OCI-LY7 (cell line): Measurements from ENCODE around the gene AKAP13. TPM values are rescaled to one million over a fixed set of nuclear protein-coding genes. Genes with fewer than 3 reads are reported as not detected.

Source experiments
- BruUV-seq: library from RNA; stranded (reverse); fragments of 400-500 nt; replicated peaks from 2 replicates; lab custom pipeline; 2021; lab: Mats Ljungman, UMichigan
- CTCF ChIA-PET: fragments of 300-600 bp; sonication (Branson Sonifier 250); formaldehyde crosslinking; loops from one replicate; lab custom pipeline; 2022; ENCODE audit warnings: antibody characterized with exemption; ENCODE audit not compliant: unreplicated experiment; lab: Charles Lee
- POLR2A ChIA-PET: fragments of 300-600 bp; sonication (Branson Sonifier 250); formaldehyde crosslinking; loops from one replicate; lab custom pipeline; 2022; ENCODE audit warnings: antibody characterized with exemption; lab: Charles Lee
- DNase-seq: peaks from one replicate; pipeline ENCODE4 v3.0.0-alpha.2; 2015; ENCODE audit warnings: low spot score
- H2AFZ ChIP-seq: fragments of 200-600 bp; sonication (generic), shearing (Covaris generic); 2 replicates; pipeline ENCODE4 v1.6.1; 2014; ENCODE audit warnings: mild to moderate bottlenecking, antibody characterized with exemption, low read length, moderate library complexity
- H3K27ac ChIP-seq: fragments of 200-600 bp; sonication (generic); 2 replicates; pipeline ENCODE4 v1.5.1; 2014; ENCODE audit warnings: mixed run types, low read depth, mild to moderate bottlenecking, moderate library complexity, low read length, inconsistent platforms; ENCODE audit not compliant: poor library complexity, severe bottlenecking
- H3K36me3 ChIP-seq: fragments of 200-600 bp; sonication (generic); 2 replicates; pipeline ENCODE4 v1.6.1; 2014; ENCODE audit warnings: mild to moderate bottlenecking, antibody characterized with exemption, low read length, moderate library complexity, mixed read lengths; ENCODE audit not compliant: insufficient read depth
- H3K4me1 ChIP-seq: fragments of 200-600 bp; sonication (generic); 2 replicates; pipeline ENCODE4 v1.5.1; 2014; ENCODE audit warnings: mild to moderate bottlenecking, low read length; ENCODE audit not compliant: insufficient read depth, poor library complexity, severe bottlenecking
- H3K4me2 ChIP-seq: fragments of 200-600 bp; sonication (generic); 2 replicates; pipeline ENCODE4 v1.6.1; 2014; ENCODE audit warnings: mild to moderate bottlenecking, low read length
- H3K4me3 ChIP-seq: fragments of 200-600 bp; sonication (generic); 2 replicates; pipeline ENCODE4 v1.5.1; 2014; ENCODE audit warnings: mild to moderate bottlenecking, low read depth, low read length; ENCODE audit not compliant: poor library complexity, severe bottlenecking
- H3K79me2 ChIP-seq: fragments of 200-600 bp; sonication (generic); 2 replicates; pipeline ENCODE4 v1.6.1; 2016; ENCODE audit warnings: low read depth, mild to moderate bottlenecking, low read length, moderate library complexity, mixed read lengths; ENCODE audit not compliant: insufficient read depth
- H3K9me2 ChIP-seq: fragments of 200-600 bp; sonication (generic); 2 replicates; pipeline ENCODE4 v1.6.1; 2016; ENCODE audit warnings: mild to moderate bottlenecking, low read length, mixed read lengths; ENCODE audit not compliant: insufficient read depth
- H3K9me3 ChIP-seq: fragments of 200-600 bp; sonication (generic); 2 replicates; pipeline ENCODE4 v1.6.1; 2014; ENCODE audit warnings: mild to moderate bottlenecking, mixed run types, low read length, mixed read lengths
- H4K20me1 ChIP-seq: fragments of 200-600 bp; sonication (generic); 2 replicates; pipeline ENCODE4 v1.6.1; 2014; ENCODE audit warnings: mild to moderate bottlenecking, antibody characterized with exemption, low read length, moderate library complexity, mixed read lengths; ENCODE audit not compliant: insufficient read depth
- EZH2phosphoT487 ChIP-seq: fragments of 200-600 bp; sonication (generic); IDR thresholded peaks from 2 replicates; pipeline ENCODE4 v1.6.1; 2018; ENCODE audit warnings: low read depth, borderline replicate concordance, mild to moderate bottlenecking, mixed run types, antibody characterized with exemption, low read length, moderate library complexity, mixed read lengths
- intact Hi-C: fragments of 100-400 bp; cut with micrococcal nuclease; formaldehyde crosslinking; loops from one replicate; pipeline ENCODE4 v1.10.0; 2022; ENCODE audit not compliant: unreplicated experiment
- total RNA-seq, 2 experiments: library from RNA; depleted of rRNA in 1 of 2; stranded (reverse); fragments of >200 nt in 1 of 2; shearing (Covaris generic) in 1 of 2; gene quantifications; 2 replicates each; pipeline ENCODE4 v1.2.3, GENCODE V29; 2014 to 2022
- TF ChIP-seq, protein P1 (sequence below): fragments of 200-600 bp; sonication (generic); conservative IDR thresholded peaks from 2 replicates; pipeline ENCODE4 v1.5.1; 2014; ENCODE audit warnings: mild to moderate bottlenecking, antibody characterized with exemption, low read length, moderate library complexity, mixed read lengths

Gene AKAP13
- total RNA-seq, 2 experiments from 2014 or later = 140 to 250 TPM

DNA sequence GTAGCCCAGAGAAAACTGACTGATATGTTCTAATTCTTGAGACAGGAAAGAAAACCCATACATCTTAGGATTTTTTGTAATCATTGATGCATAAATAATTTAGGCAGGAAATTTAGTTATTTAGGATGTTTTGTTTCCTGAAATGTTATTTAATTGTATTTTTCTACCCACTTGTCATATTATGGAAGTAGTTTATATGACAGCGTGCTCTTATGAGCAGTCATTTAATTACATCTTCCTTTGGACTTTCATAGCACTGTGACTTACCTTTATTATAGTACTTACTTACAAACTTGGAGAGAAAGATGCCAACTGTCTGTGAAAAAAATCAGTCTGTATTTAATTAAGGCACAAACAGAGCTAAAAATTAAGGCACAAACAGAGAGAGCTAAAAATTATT is 65.0 kb downstream of the AKAP13 start:
- Histone ChIP-seq H3K9me3 (peaks cover 9% of the 10 kb centered on the region), H3K4me1 (peaks cover 52% of the 10 kb centered on the region), H4K20me1 (peaks cover 10% of the 10 kb centered on the region; the same call in 1 of the 2 replicates), H3K9me2 (no peaks in the 10 kb centered on the region), H3K27ac (peak overlapping the region; percentile 70), H2AFZ (no peak overlapping the region), H3K79me2 (peaks cover 98% of the 10 kb centered on the region), H3K36me3 (peaks cover 30% of the 10 kb centered on the region), H3K4me3 (no peak overlapping the region), H3K4me2 (peak overlapping the region; percentile 80)
- BruUV-seq = no TSS peak
- no peak for DNase-seq
- intact Hi-C loops = no loop called here
- CTCF ChIA-PET = no interaction called here
- TF ChIP-seq, protein P1, sequence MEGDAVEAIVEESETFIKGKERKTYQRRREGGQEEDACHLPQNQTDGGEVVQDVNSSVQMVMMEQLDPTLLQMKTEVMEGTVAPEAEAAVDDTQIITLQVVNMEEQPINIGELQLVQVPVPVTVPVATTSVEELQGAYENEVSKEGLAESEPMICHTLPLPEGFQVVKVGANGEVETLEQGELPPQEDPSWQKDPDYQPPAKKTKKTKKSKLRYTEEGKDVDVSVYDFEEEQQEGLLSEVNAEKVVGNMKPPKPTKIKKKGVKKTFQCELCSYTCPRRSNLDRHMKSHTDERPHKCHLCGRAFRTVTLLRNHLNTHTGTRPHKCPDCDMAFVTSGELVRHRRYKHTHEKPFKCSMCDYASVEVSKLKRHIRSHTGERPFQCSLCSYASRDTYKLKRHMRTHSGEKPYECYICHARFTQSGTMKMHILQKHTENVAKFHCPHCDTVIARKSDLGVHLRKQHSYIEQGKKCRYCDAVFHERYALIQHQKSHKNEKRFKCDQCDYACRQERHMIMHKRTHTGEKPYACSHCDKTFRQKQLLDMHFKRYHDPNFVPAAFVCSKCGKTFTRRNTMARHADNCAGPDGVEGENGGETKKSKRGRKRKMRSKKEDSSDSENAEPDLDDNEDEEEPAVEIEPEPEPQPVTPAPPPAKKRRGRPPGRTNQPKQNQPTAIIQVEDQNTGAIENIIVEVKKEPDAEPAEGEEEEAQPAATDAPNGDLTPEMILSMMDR = no peak
- TF ChIP-seq EZH2phosphoT487 = no peak
- POLR2A ChIA-PET = interaction anchor here (0.9 to 1.5 kb wide), 3 partner anchors 13 to 29 kb away, joined by 3 to 4 read pairs (median 3); no protein-coding TSS in a partner anchor

DNA sequence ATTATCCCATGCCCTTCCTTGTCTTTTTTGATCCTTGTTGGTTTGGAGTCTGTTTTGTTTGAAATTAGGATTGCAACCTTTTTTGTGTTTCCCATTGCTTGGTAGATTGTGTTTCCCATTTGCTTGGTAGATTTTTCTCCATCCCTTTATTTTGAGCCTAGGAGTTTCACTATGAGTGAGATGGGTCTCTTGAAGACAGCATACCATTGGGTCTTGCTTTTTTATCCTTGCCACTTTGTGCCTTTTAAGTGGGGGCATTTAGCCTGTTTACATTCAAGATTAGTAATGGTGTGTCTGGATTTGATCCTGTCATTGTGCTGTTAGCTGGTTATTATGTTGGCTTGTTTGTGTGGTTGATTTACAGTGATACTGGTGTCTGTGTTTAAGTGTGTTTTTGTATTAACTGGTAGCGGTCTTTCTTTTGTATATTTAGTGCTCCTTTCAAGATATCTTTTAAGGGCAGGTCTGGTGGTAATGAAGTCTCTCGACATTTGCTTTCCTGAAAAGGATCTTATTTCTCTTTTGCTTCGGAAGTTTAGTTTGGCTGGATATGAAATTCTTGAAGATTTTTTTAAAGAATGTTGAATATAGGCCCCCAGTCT is 70.8 kb downstream of the AKAP13 start:
- ChIA-PET POLR2A (interaction anchor here (0.6 to 3.5 kb wide), 3 partner anchors 8 to 23 kb away, joined by 4 to 20 read pairs (median 8); no protein-coding TSS in a partner anchor), CTCF (no interaction called here)
- Histone ChIP-seq H3K27ac (no peak overlapping the region), H3K36me3 (peaks cover 37% of the 10 kb centered on the region), H3K79me2 (peaks cover 100% of the 10 kb centered on the region), H3K4me1 (peaks cover 57% of the 10 kb centered on the region), H3K9me2 (no peaks in the 10 kb centered on the region), H3K4me2 (0 out of 2 replicates have a peak overlapping the region, but pooled peaks have one; percentile 37), H3K4me3 (no peak overlapping the region), H2AFZ (no peak overlapping the region), H3K9me3 (peaks cover 17% of the 10 kb centered on the region), H4K20me1 (peaks cover 12% of the 10 kb centered on the region; the same call in 1 of the 2 replicates)
- no TSS peak for BruUV-seq
- intact Hi-C loops = no loop called here
- DNase-seq = no peak
- TF ChIP-seq, protein P1 = no peak
- TF ChIP-seq EZH2phosphoT487 = no peak

DNA sequence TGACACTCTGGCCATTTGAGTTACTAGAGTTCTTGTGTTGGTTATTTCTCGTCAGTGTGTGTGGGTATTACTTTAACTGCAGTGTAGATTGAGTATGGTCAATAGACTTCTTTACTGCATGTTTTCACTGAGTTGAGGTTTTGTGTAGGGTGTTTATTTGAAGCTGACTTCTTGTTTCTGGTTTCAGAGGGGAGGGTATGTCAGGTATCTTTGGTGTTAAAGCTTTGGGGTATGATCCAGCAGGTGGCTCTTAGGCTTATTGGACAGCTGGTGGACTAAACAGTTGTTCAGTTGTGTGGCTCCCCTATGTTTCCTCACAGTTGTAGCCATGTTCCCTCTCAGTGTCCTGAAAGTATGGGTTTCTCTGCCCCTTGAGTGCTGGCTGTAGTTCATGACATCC is 72.0 kb downstream of the AKAP13 start:
- peak; percentile 49 for DNase-seq
- BruUV-seq = no TSS peak
- H3K79me2 ChIP-seq = peaks cover 100% of the 10 kb centered on the region

More for the DNA sequence above, 72.0 kb downstream of the AKAP13 start:
- ChIA-PET POLR2A (interaction anchor here (0.7 to 3.5 kb wide), 5 partner anchors 9 to 124 kb away, joined by 4 to 20 read pairs (median 4); no protein-coding TSS in a partner anchor), CTCF (interaction anchor here (0.8 kb wide), 1 partner anchor 9 kb away, joined by 4 read pairs; no protein-coding TSS in a partner anchor)
- peak overlapping the region; percentile 37 for H3K4me2 ChIP-seq
- peaks cover 12% of the 10 kb centered on the region; the same call in 1 of the 2 replicates for H4K20me1 ChIP-seq
- intact Hi-C loops = loop anchor here (2.0 kb wide), 1 partner anchor 72 kb away; the partner anchor contains the start of gene AKAP13
- H3K27ac ChIP-seq = peak overlapping the region; percentile 23
- H3K4me3 ChIP-seq = no peak overlapping the region
- peaks cover 67% of the 10 kb centered on the region for H3K4me1 ChIP-seq
- H3K36me3 ChIP-seq = peaks cover 27% of the 10 kb centered on the region
- TF ChIP-seq, protein P1 = no peak
- no peak for TF ChIP-seq EZH2phosphoT487
- no peak overlapping the region for H2AFZ ChIP-seq
- H3K9me2 ChIP-seq = no peaks in the 10 kb centered on the region
- peaks cover 17% of the 10 kb centered on the region for H3K9me3 ChIP-seq
